Mucosa of rectum (tissue), 2 donors: ENCODE measurements around the gene PAK5.

Source experiments
- H3K27ac ChIP-seq, 2 donors: one replicate each; pipeline ENCODE4 v1.7.0; 2013; ENCODE audit warnings: inconsistent platforms in 2 of 2, low read depth in 2 of 2, low read length in 2 of 2
- H3K27me3 ChIP-seq, 2 donors: one replicate each; pipeline ENCODE4 v1.7.0; 2013; ENCODE audit warnings: low read length in 2 of 2; ENCODE audit not compliant: control insufficient read depth in 2 of 2, insufficient read depth in 2 of 2
- H3K36me3 ChIP-seq, 2 donors: one replicate each; pipeline ENCODE4 v1.7.0; 2013; ENCODE audit warnings: low read length in 2 of 2; ENCODE audit not compliant: control insufficient read depth in 2 of 2, insufficient read depth in 2 of 2
- H3K4me1 ChIP-seq, 2 donors: one replicate each; pipeline ENCODE4 v1.7.0; 2013; ENCODE audit warnings: low read length in 2 of 2, mild to moderate bottlenecking in 1 of 2; ENCODE audit not compliant: control insufficient read depth in 2 of 2, insufficient read depth in 2 of 2
- H3K4me3 ChIP-seq, 2 donors: one replicate each; pipeline ENCODE4 v1.7.0; 2013; ENCODE audit warnings: low read length in 2 of 2
- H3K9ac ChIP-seq, 2 donors: one replicate each; pipeline ENCODE4 v1.7.0; 2013; ENCODE audit warnings: low read length in 2 of 2, low read depth in 1 of 2, mild to moderate bottlenecking in 1 of 2
- H3K9me3 ChIP-seq, 2 donors: one replicate each; pipeline ENCODE4 v1.7.0; 2013; ENCODE audit warnings: low read length in 2 of 2; ENCODE audit not compliant: control insufficient read depth in 2 of 2
- donor health status: healthy.
- donor health status: Normal muscosa, but diverticular disease.

Gene PAK5

GRCh38 chr20:9520086-9520485 lies 318.8 kb downstream of the PAK5 start:
- no peak overlapping the region for H3K4me3 ChIP-seq
- no peaks in the 10 kb centered on the region for H3K36me3 ChIP-seq
- H3K9ac ChIP-seq: no peak overlapping the region
- H3K4me1 ChIP-seq: no peaks in the 10 kb centered on the region
- H3K27me3 ChIP-seq: peaks cover 25 to 27% of the 10 kb centered on the region in 2 donors
- no peaks in the 10 kb centered on the region for H3K9me3 ChIP-seq
- no peak overlapping the region for H3K27ac ChIP-seq

GRCh38 chr20:9518576-9519175 lies 320.2 kb downstream of the PAK5 start:
- no peaks in the 10 kb centered on the region for H3K9me3 ChIP-seq
- H3K4me1 ChIP-seq: no peaks in the 10 kb centered on the region
- H3K9ac ChIP-seq: no peak overlapping the region
- no peak overlapping the region for H3K27ac ChIP-seq
- H3K36me3 ChIP-seq: no peaks in the 10 kb centered on the region
- H3K4me3 ChIP-seq: no peak overlapping the region
- peaks cover 31 to 33% of the 10 kb centered on the region in 2 donors for H3K27me3 ChIP-seq

- no peaks in the 10 kb centered on the region for H3K4me1 ChIP-seq
- peaks cover 31 to 33% of the 10 kb centered on the region in 2 donors for H3K27me3 ChIP-seq
- no peaks in the 10 kb centered on the region for H3K36me3 ChIP-seq
- H3K9ac ChIP-seq: no peak overlapping the region
- no peak overlapping the region for H3K4me3 ChIP-seq
- no peak overlapping the region for H3K27ac ChIP-seq
- H3K9me3 ChIP-seq: no peaks in the 10 kb centered on the region
These were observed 321.3 kb downstream of the PAK5 start for GRCh38 chr20:9517297-9518162.

- no peaks in the 10 kb centered on the region for H3K36me3 ChIP-seq
- H3K4me3 ChIP-seq: peak overlapping the region in 1 of 2 donors; percentile 14
- no peak overlapping the region for H3K27ac ChIP-seq
- no peaks in the 10 kb centered on the region for H3K9me3 ChIP-seq
- peaks cover 31 to 36% of the 10 kb centered on the region in 2 donors for H3K27me3 ChIP-seq
- no peak overlapping the region for H3K9ac ChIP-seq
- no peaks in the 10 kb centered on the region for H3K4me1 ChIP-seq
These were observed 322.5 kb downstream of the PAK5 start for GRCh38 chr20:9516234-9516871.

- H3K27me3 ChIP-seq: peaks cover 31 to 36% of the 10 kb centered on the region in 2 donors
- H3K4me1 ChIP-seq: no peaks in the 10 kb centered on the region
- H3K36me3 ChIP-seq: no peaks in the 10 kb centered on the region
- H3K9ac ChIP-seq: no peak overlapping the region
- H3K4me3 ChIP-seq: no peak overlapping the region
- H3K9me3 ChIP-seq: no peaks in the 10 kb centered on the region
- no peak overlapping the region for H3K27ac ChIP-seq
These were observed 323.1 kb downstream of the PAK5 start for GRCh38 chr20:9515741-9516233.

- H3K27me3 ChIP-seq: peaks cover 34 to 36% of the 10 kb centered on the region in 2 donors
- peak overlapping the region in 1 of 2 donors; percentile 2 for H3K4me3 ChIP-seq
- H3K36me3 ChIP-seq: no peaks in the 10 kb centered on the region
- H3K4me1 ChIP-seq: no peaks in the 10 kb centered on the region
- H3K27ac ChIP-seq: no peak overlapping the region
- H3K9ac ChIP-seq: no peak overlapping the region
- H3K9me3 ChIP-seq: no peaks in the 10 kb centered on the region
These were observed 323.7 kb downstream of the PAK5 start for GRCh38 chr20:9515214-9515585.

- Histone ChIP-seq H3K27me3 (peaks cover 31 to 36% of the 10 kb centered on the region in 2 donors), H3K27ac (no peak within 1 kb of the TSS), H3K36me3 (no peaks in the 10 kb centered on the region), H3K9me3 (no peaks in the 10 kb centered on the region), H3K9ac (no peak within 1 kb of the TSS), H3K4me1 (no peaks in the 10 kb centered on the region), H3K4me3 (peak within 1 kb of the TSS in 1 of 2 donors; percentile 2)
These were observed 324.2 kb downstream of the PAK5 start, which contains the start of gene LAMP5 for GRCh38 chr20:9514461-9515213. Gene LAMP5, plus strand, starts transcription at chr20:9514590. Its CDS starts 263 bp downstream, at chr20:9514853.

- Histone ChIP-seq H3K4me3 (no peak overlapping the region), H3K36me3 (no peaks in the 10 kb centered on the region), H3K9me3 (no peaks in the 10 kb centered on the region), H3K27me3 (peaks cover 34 to 41% of the 10 kb centered on the region in 2 donors), H3K27ac (no peak overlapping the region), H3K9ac (no peak overlapping the region), H3K4me1 (no peaks in the 10 kb centered on the region)
These were observed 324.8 kb downstream of the PAK5 start for GRCh38 chr20:9514072-9514460.

- no peaks in the 10 kb centered on the region for H3K9me3 ChIP-seq
- H3K4me3 ChIP-seq: no peak overlapping the region
- no peaks in the 10 kb centered on the region for H3K36me3 ChIP-seq
- H3K27me3 ChIP-seq: peaks cover 40 to 41% of the 10 kb centered on the region in 2 donors
- H3K9ac ChIP-seq: no peak overlapping the region
- H3K27ac ChIP-seq: no peak overlapping the region
- H3K4me1 ChIP-seq: no peaks in the 10 kb centered on the region
These were observed 328.0 kb downstream of the PAK5 start for GRCh38 chr20:9510911-9511310.
